ENCODE results near the gene ANKS1B.

ANKS1B gene

DNA sequence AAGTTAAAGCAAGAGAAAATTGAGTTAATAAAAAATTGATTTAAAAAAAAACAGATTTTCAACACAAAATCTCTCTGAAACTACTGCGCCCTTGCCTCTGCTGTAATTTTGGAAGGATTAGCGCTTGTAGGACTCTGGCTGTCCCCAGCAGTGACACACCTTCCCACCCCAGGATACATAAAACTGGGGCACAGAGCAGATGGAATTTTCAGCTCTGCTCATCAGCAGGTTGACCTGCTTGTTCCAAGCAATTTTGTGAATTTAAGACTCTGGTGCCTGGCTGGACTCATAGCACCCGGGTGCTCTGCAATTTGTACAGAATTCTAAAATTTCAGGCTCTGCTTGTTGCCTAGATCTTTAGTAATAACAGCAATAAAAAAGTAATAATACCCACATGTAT lies 595.0 kb downstream of the ANKS1B start:
- TF ChIP-seq, protein P1, sequence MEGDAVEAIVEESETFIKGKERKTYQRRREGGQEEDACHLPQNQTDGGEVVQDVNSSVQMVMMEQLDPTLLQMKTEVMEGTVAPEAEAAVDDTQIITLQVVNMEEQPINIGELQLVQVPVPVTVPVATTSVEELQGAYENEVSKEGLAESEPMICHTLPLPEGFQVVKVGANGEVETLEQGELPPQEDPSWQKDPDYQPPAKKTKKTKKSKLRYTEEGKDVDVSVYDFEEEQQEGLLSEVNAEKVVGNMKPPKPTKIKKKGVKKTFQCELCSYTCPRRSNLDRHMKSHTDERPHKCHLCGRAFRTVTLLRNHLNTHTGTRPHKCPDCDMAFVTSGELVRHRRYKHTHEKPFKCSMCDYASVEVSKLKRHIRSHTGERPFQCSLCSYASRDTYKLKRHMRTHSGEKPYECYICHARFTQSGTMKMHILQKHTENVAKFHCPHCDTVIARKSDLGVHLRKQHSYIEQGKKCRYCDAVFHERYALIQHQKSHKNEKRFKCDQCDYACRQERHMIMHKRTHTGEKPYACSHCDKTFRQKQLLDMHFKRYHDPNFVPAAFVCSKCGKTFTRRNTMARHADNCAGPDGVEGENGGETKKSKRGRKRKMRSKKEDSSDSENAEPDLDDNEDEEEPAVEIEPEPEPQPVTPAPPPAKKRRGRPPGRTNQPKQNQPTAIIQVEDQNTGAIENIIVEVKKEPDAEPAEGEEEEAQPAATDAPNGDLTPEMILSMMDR (conservative IDR thresholded peaks at IDR 0.05) = no peak
- H3K27ac ChIP-seq = no peak overlapping the region

DNA sequence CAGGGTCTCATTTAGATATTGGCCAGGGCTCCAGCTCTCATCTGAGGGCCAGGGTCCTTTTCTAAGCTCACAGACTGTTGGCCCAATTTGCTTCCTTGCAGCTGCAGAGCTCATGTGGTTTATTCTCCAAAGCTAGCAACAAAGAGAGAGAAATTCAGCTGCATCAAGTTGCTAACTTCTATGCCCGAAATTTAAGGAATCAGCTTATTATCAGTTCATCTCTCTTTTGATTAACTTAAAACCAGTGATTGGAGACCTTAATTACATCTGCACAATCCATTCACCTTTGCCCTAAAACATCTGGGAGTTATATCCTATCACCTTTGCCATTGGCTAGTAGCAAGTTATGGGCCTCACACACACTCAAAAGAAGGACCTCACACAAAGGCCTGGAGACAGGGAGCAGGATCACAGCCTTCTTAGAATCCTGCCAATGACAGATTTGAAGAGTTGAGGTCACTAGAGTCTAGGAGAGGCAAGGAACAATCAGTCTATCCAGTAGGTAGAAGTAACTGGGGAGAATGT lies 596.0 kb downstream of the ANKS1B start:
- TF ChIP-seq, protein P1 (conservative IDR thresholded peaks at IDR 0.05) = no peak
- no peak overlapping the region for H3K27ac ChIP-seq

DNA sequence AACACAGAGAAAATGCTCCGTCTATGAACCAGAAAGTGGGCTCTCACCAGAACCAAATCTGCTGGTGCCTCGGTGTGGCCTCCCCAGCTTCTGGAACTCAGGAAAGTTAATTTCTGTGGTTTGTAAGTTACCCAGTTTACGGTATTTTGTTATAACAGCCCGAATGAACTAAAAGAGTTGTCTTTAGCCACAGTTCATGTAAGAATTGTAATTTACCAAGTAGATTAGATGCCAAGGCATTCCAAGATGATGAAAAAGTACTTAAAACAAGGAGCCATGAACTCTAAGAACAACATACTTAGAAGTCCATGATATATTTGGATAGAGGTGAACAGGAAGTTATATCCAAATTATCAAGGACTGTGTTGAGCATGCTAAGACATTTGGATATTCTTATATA lies 597.1 kb downstream of the ANKS1B start:
- no peak overlapping the region for H3K27ac ChIP-seq

DNA sequence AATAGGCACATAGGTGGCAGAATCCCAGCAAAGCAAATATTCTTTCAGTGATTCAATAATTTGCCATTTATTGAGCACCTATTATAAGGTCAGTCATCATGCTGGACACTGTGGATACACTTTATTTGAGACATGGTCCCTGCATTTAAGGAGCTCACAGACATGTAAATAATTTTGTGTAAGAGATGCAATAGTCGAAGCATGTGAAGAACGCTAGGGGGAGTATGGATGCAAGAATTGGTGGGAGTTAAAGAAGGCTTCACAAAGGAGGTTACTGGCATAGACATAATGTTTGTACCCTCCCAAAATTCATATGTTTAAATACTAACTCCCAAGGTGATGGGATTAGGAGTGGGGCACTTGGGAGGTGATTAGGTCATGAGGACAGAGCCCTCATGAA lies 597.8 kb downstream of the ANKS1B start:
- TF ChIP-seq, protein P1 (conservative IDR thresholded peaks at IDR 0.05) = peak; percentile 81
- H3K27ac ChIP-seq = no peak overlapping the region

More for the DNA sequence above, 597.1 kb downstream of the ANKS1B start:
- TF ChIP-seq, protein P1 (conservative IDR thresholded peaks at IDR 0.05) = no peak

DNA sequence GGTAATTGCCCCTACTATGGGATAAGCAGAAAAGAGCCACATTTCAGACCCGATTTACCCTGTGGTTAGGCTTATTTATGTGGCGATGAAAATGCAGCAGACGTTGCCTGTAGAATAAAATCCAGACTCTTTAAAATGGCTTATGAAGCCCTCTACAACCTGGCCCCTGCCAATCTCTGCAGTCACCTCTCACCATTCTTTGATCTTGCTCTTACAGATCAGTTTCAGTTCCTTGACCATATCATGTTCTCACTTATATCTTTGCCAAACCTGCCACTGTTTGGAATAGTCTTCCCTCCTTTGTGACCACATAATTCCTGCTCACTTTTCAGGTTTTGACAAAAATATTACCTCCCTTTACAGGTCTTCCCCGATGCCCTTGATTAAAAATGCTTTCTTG lies 601.5 kb downstream of the ANKS1B start:
- TF ChIP-seq, protein P1 (conservative IDR thresholded peaks at IDR 0.05) = no peak

DNA sequence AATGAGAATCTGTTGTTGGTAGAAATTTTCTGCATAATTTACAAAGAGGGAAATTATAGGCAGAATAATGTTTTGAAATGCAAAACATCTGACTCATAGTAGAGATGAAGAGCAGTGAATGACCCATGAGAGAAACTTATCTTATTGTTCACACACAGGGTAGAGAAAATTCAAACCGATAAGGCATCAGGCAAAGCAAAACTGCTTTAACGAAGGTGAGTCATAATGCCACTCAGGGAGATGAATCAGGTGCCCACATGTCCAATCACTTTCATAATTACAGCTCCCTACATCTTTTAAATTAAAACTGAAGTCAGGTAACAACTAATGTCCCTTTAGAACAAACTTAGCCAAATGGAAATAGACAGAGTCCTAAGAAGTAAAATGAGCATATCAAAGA lies 602.7 kb downstream of the ANKS1B start:
- H3K27ac ChIP-seq = no peak overlapping the region
- TF ChIP-seq, protein P1 (conservative IDR thresholded peaks at IDR 0.05) = no peak

More for the DNA sequence above, 601.5 kb downstream of the ANKS1B start:
- no peak overlapping the region for H3K27ac ChIP-seq

DNA sequence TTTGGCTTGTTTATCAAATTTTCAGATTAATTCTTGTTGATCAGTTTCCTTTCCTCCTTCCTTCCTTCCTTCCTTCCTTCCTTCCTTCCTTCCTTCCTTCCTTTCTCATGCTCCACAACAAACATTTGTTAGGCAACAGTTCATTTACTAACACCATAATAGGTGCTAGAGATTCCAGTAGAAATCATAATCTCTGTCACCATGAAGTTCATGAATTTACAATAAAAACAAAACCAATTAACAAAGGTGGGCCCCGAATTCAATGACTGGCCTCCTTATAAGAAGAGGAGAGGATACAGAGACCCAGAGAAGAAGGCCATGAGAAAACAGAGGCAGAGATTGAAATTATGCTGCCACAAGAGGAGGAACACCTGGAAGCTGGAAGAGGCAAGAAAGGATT lies 604.0 kb downstream of the ANKS1B start:
- H3K27ac ChIP-seq = no peak overlapping the region
- TF ChIP-seq, protein P1 (conservative IDR thresholded peaks at IDR 0.05) = no peak

Data from VCaP (cell line).